Measurements from ENCODE around the gene SETD4.
A peak's percentile ranks its signal among the peaks of the same experiment; 100 is the strongest.
"Not testable (repeated sequence)": the region's sequence is repeated elsewhere in the genome, so short reads cannot be mapped to it uniquely, and the experiment has no call there.

SETD4 gene

GRCh38 chr21:36060159-36060921 is at the start of gene SETD4:
SETD4 (minus strand) TSS chr21:36060526; CDS start chr21:36058888, 1,638 bp downstream.
- Histone ChIP-seq H3K27me3 (ENCODE audit: insufficient read depth, low read length) (no peaks in the 10 kb centered on the region), H3K27ac (ENCODE audit: low read length) (peak within 1 kb of the TSS; percentile 29), H3K9ac (ENCODE audit: low read depth, low read length) (peak within 1 kb of the TSS; percentile 94; the same call in 1 of the 2 replicates), H3K4me3 (ENCODE audit: low read length) (peak within 1 kb of the TSS; percentile 94), H3K4me1 (ENCODE audit: insufficient read depth, low read length) (no peaks in the 10 kb centered on the region), H3K36me3 (ENCODE audit: insufficient read depth, low read depth, low read length) (peaks cover 33% of the 10 kb centered on the region), H3K9me3 (ENCODE audit: insufficient read depth, low read depth, low read length) (no peaks in the 10 kb centered on the region)

- Histone ChIP-seq H3K4me1 (ENCODE audit: insufficient read depth, low read length) (peaks cover 25% of the 10 kb centered on the region), H3K9me3 (ENCODE audit: insufficient read depth, low read depth, low read length) (no peaks in the 10 kb centered on the region), H3K27me3 (ENCODE audit: insufficient read depth, low read length) (0 out of 2 replicates have a peak, but pooled peaks cover 7% of the 10 kb centered on the region), H3K27ac (ENCODE audit: low read length) (no peak overlapping the region), H3K4me3 (ENCODE audit: low read length) (no peak overlapping the region), H3K9ac (ENCODE audit: low read depth, low read length) (no peak overlapping the region), H3K36me3 (ENCODE audit: insufficient read depth, low read depth, low read length) (peaks cover 23% of the 10 kb centered on the region)
These were observed 49.5 kb upstream of the SETD4 start for GRCh38 chr21:36109868-36110267.

GRCh38 chr21:36105327-36105842 is 45.1 kb upstream of the SETD4 start:
- H3K27me3 ChIP-seq (ENCODE audit: insufficient read depth, low read length) = 0 out of 2 replicates have a peak, but pooled peaks cover 8% of the 10 kb centered on the region
- H3K9me3 ChIP-seq (ENCODE audit: insufficient read depth, low read depth, low read length) = peaks cover 14% of the 10 kb centered on the region; the same call in 1 of the 2 replicates
- H3K4me3 ChIP-seq (ENCODE audit: low read length) = peak overlapping the region; percentile 67
- no peak overlapping the region for H3K27ac ChIP-seq (ENCODE audit: low read length)
- H3K36me3 ChIP-seq (ENCODE audit: insufficient read depth, low read depth, low read length) = peaks cover 23% of the 10 kb centered on the region
- peak overlapping the region; percentile 75 for H3K9ac ChIP-seq (ENCODE audit: low read depth, low read length)
- H3K4me1 ChIP-seq (ENCODE audit: insufficient read depth, low read length) = peaks cover 30% of the 10 kb centered on the region

- Histone ChIP-seq H3K27me3 (ENCODE audit: insufficient read depth, low read length) (0 out of 2 replicates have a peak, but pooled peaks cover 8% of the 10 kb centered on the region), H3K9ac (ENCODE audit: low read depth, low read length) (peak overlapping the region; percentile 75), H3K27ac (ENCODE audit: low read length) (no peak overlapping the region), H3K9me3 (ENCODE audit: insufficient read depth, low read depth, low read length) (peaks cover 14% of the 10 kb centered on the region; the same call in 1 of the 2 replicates), H3K4me3 (ENCODE audit: low read length) (peak overlapping the region; percentile 67), H3K4me1 (ENCODE audit: insufficient read depth, low read length) (peaks cover 31% of the 10 kb centered on the region), H3K36me3 (ENCODE audit: insufficient read depth, low read depth, low read length) (peaks cover 18% of the 10 kb centered on the region)
These were observed 44.3 kb upstream of the SETD4 start for GRCh38 chr21:36104317-36105300.

GRCh38 chr21:36103434-36103833 is 43.1 kb upstream of the SETD4 start:
- peaks cover 14% of the 10 kb centered on the region; the same call in 1 of the 2 replicates for H3K9me3 ChIP-seq (ENCODE audit: insufficient read depth, low read depth, low read length)
- peaks cover 10% of the 10 kb centered on the region for H3K36me3 ChIP-seq (ENCODE audit: insufficient read depth, low read depth, low read length)
- 0 out of 2 replicates have a peak, but pooled peaks cover 8% of the 10 kb centered on the region for H3K27me3 ChIP-seq (ENCODE audit: insufficient read depth, low read length)
- no peak overlapping the region for H3K4me3 ChIP-seq (ENCODE audit: low read length)
- H3K9ac ChIP-seq (ENCODE audit: low read depth, low read length) = no peak overlapping the region
- H3K27ac ChIP-seq (ENCODE audit: low read length) = no peak overlapping the region
- H3K4me1 ChIP-seq (ENCODE audit: insufficient read depth, low read length) = peaks cover 40% of the 10 kb centered on the region

GRCh38 chr21:36100971-36101641 is 40.8 kb upstream of the SETD4 start:
- H3K9ac ChIP-seq (ENCODE audit: low read depth, low read length) = peak overlapping the region; percentile 71; the same call in 1 of the 2 replicates
- H3K27ac ChIP-seq (ENCODE audit: low read length) = peak overlapping the region; percentile 87
- H3K4me1 ChIP-seq (ENCODE audit: insufficient read depth, low read length) = peaks cover 53% of the 10 kb centered on the region
- H3K27me3 ChIP-seq (ENCODE audit: insufficient read depth, low read length) = 0 out of 2 replicates have a peak, but pooled peaks cover 8% of the 10 kb centered on the region
- no peaks in the 10 kb centered on the region for H3K36me3 ChIP-seq (ENCODE audit: insufficient read depth, low read depth, low read length)
- no peak overlapping the region for H3K4me3 ChIP-seq (ENCODE audit: low read length)
- peaks cover 14% of the 10 kb centered on the region; the same call in 1 of the 2 replicates for H3K9me3 ChIP-seq (ENCODE audit: insufficient read depth, low read depth, low read length)

GRCh38 chr21:36099695-36100211 is 39.4 kb upstream of the SETD4 start:
- Histone ChIP-seq H3K9me3 (ENCODE audit: insufficient read depth, low read depth, low read length) (peaks cover 14% of the 10 kb centered on the region), H3K9ac (ENCODE audit: low read depth, low read length) (peak overlapping the region; percentile 54; the same call in 1 of the 2 replicates), H3K4me1 (ENCODE audit: insufficient read depth, low read length) (peaks cover 47% of the 10 kb centered on the region)
- H3K36me3 ChIP-seq (ENCODE audit: insufficient read depth, low read depth, low read length); H3K27me3 ChIP-seq (ENCODE audit: insufficient read depth, low read length); H3K27ac ChIP-seq (ENCODE audit: low read length); H3K4me3 ChIP-seq (ENCODE audit: low read length): not testable (repeated sequence)

GRCh38 chr21:36099000-36099399 is 38.7 kb upstream of the SETD4 start:
- Histone ChIP-seq H3K4me3 (ENCODE audit: low read length) (peak overlapping the region; percentile 34; the same call in 1 of the 2 replicates), H3K9me3 (ENCODE audit: insufficient read depth, low read depth, low read length) (peaks cover 17% of the 10 kb centered on the region), H3K4me1 (ENCODE audit: insufficient read depth, low read length) (peaks cover 47% of the 10 kb centered on the region), H3K9ac (ENCODE audit: low read depth, low read length) (peak overlapping the region; percentile 54; the same call in 1 of the 2 replicates), H3K27ac (ENCODE audit: low read length) (peak overlapping the region; percentile 72), H3K27me3 (ENCODE audit: insufficient read depth, low read length) (no peaks in the 10 kb centered on the region), H3K36me3 (ENCODE audit: insufficient read depth, low read depth, low read length) (no peaks in the 10 kb centered on the region)

GRCh38 chr21:36098182-36098532 is 37.8 kb upstream of the SETD4 start:
- Histone ChIP-seq H3K9ac (ENCODE audit: low read depth, low read length) (peak overlapping the region; percentile 54; the same call in 1 of the 2 replicates), H3K9me3 (ENCODE audit: insufficient read depth, low read depth, low read length) (peaks cover 20% of the 10 kb centered on the region), H3K36me3 (ENCODE audit: insufficient read depth, low read depth, low read length) (peaks cover 4% of the 10 kb centered on the region; the same call in 1 of the 2 replicates), H3K4me3 (ENCODE audit: low read length) (no peak overlapping the region), H3K4me1 (ENCODE audit: insufficient read depth, low read length) (peaks cover 47% of the 10 kb centered on the region), H3K27me3 (ENCODE audit: insufficient read depth, low read length) (no peaks in the 10 kb centered on the region), H3K27ac (ENCODE audit: low read length) (peak overlapping the region; percentile 72)

- Histone ChIP-seq H3K27ac (ENCODE audit: low read length) (peak overlapping the region; percentile 72), H3K9me3 (ENCODE audit: insufficient read depth, low read depth, low read length) (peaks cover 21% of the 10 kb centered on the region), H3K4me1 (ENCODE audit: insufficient read depth, low read length) (peaks cover 47% of the 10 kb centered on the region), H3K4me3 (ENCODE audit: low read length) (peak overlapping the region; percentile 29; the same call in 1 of the 2 replicates), H3K36me3 (ENCODE audit: insufficient read depth, low read depth, low read length) (peaks cover 4% of the 10 kb centered on the region; the same call in 1 of the 2 replicates), H3K9ac (ENCODE audit: low read depth, low read length) (peak overlapping the region; percentile 54; the same call in 1 of the 2 replicates), H3K27me3 (ENCODE audit: insufficient read depth, low read length) (no peaks in the 10 kb centered on the region)
These were observed 37.3 kb upstream of the SETD4 start for GRCh38 chr21:36097427-36098181.
